ENCODE results near the gene CFL1. TPM values are rescaled to one million over a fixed set of nuclear protein-coding genes. Genes with fewer than 3 reads are reported as not detected.

The CFL1 gene
- total RNA-seq, 1 experiment from 2014 or later: 1,911 TPM

DNA sequence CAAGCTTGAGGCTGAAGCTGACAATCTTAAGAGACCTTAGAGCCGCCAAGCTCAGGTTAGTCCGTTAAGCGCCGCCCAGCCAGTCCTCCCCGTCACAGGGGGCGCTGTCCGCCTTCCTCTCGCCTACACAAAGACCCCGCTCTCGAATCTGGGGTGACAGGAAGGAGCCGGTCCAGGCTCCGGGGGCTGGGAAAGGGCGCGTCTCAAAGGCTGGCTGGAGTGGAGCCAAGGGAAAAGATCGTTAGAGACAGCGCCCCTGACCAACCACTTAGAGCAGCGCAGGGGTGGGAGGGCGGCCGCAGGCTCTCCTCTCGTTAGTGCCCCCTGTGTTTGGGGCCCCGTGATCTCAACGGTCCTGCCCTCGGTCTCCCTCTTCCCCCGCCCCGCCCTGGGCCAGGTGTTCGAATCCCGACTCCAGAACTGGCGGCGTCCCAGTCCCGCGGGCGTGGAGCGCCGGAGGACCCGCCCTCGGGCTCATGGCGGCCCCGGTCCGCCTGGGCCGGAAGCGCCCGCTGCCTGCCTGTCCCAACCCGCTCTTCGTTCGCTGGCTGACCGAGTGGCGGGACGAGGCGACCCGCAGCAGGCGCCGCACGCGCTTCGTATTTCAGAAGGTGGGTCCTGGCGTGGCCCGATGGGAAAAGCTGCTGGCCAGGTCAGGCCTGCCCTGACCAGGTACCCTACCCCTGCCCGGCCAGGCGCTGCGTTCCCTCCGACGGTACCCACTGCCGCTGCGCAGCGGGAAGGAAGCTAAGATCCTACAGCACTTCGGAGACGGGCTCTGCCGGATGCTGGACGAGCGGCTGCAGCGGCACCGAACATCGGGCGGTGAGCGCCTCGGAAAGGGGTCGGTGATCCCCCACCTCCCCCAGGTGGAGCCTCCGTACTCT is 2.5 kb upstream of the CFL1 start, which contains the start of gene MUS81:
Gene MUS81, plus strand, starts transcription at position 156 of the 887 bp plus-strand sequence. Its CDS starts 321 bp downstream, at position 477.
- CTCF ChIA-PET: interaction anchor here (0.8 to 3.3 kb wide), 7 partner anchors 8 to 42 kb away, joined by 3 to 22 read pairs (median 4); partner anchors contain the start of genes CCDC85B and FIBP
- ATAC-seq (peak; percentile 67), DNase-seq (ENCODE audit: low read depth, low spot score) (peak; percentile 94)
- BruUV-seq (replicated peaks): no TSS peak
- Histone ChIP-seq H3K27ac (ENCODE audit: low read length) (peak within 1 kb of the TSS; percentile 98), H3K27me3 (ENCODE audit: control insufficient read depth, insufficient read depth, low read length) (no peaks in the 10 kb centered on the region), H3K4me1 (ENCODE audit: control insufficient read depth, insufficient read depth, low read length) (peaks cover 33% of the 10 kb centered on the region), H3K4me3 (ENCODE audit: low read depth in 2 of 2, low read length in 2 of 2) (peak within 1 kb of the TSS; percentile 85 to 99), H3K9me3 (ENCODE audit: control insufficient read depth, insufficient read depth, low read depth, low read length) (no peaks in the 10 kb centered on the region), H3K36me3 (ENCODE audit: control insufficient read depth, insufficient read depth, low read length) (peaks cover 13% of the 10 kb centered on the region)
- TF ChIP-seq SIN3A (IDR thresholded peaks at IDR 0.05; ENCODE audit: borderline replicate concordance, insufficient read depth, low read depth, low read length) (peak; percentile 89; the same call in 1 of the 2 replicates), POLR2AphosphoS5 (IDR thresholded peaks at IDR 0.05; ENCODE audit: low read depth, low read length) (peak; percentile 85; the same call in 1 of the 2 replicates), REST (IDR thresholded peaks at IDR 0.05; ENCODE audit: insufficient read depth in 1 of 2, low read depth in 2 of 2, low read length in 1 of 2) (peak in 1 of 2 experiments; percentile 26; a peak in 1 of 4 replicates), TCF7L2 (IDR thresholded peaks at IDR 0.05; ENCODE audit: low read depth, low read length) (peak; percentile 69; the same call in 1 of the 2 replicates)
- TF ChIP-seq, protein P1, sequence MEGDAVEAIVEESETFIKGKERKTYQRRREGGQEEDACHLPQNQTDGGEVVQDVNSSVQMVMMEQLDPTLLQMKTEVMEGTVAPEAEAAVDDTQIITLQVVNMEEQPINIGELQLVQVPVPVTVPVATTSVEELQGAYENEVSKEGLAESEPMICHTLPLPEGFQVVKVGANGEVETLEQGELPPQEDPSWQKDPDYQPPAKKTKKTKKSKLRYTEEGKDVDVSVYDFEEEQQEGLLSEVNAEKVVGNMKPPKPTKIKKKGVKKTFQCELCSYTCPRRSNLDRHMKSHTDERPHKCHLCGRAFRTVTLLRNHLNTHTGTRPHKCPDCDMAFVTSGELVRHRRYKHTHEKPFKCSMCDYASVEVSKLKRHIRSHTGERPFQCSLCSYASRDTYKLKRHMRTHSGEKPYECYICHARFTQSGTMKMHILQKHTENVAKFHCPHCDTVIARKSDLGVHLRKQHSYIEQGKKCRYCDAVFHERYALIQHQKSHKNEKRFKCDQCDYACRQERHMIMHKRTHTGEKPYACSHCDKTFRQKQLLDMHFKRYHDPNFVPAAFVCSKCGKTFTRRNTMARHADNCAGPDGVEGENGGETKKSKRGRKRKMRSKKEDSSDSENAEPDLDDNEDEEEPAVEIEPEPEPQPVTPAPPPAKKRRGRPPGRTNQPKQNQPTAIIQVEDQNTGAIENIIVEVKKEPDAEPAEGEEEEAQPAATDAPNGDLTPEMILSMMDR (IDR thresholded peaks at IDR 0.05): peak; percentile 97; the same call in 1 of the 2 replicates
- in situ Hi-C loops (cut with HindIII; ENCODE audit: low pct_unique_long_range_greater_than_20kb, low sequenced_read_pairs): no loop called here
- intact Hi-C loops (cut with micrococcal nuclease; ENCODE audit: unreplicated experiment): no loop called here
- POLR2A ChIA-PET: interaction anchor here (0.6 to 1.9 kb wide), 10 partner anchors 9 to 192 kb away, joined by 3 to 10 read pairs (median 4); partner anchors contain the start of genes CCDC85B, FIBP, KAT5 and SF3B2

- H3K27ac ChIP-seq (ENCODE audit: low read length): peak overlapping the region; percentile 98
- H3K9me3 ChIP-seq (ENCODE audit: control insufficient read depth, insufficient read depth, low read depth, low read length): no peaks in the 10 kb centered on the region
- intact Hi-C loops (cut with micrococcal nuclease; ENCODE audit: unreplicated experiment): loop anchor here (10.0 kb wide), 1 partner anchor 305 kb away; the partner anchor contains the start of gene LTBP3
- ChIA-PET POLR2A (interaction anchor here (0.6 to 1.9 kb wide), 13 partner anchors 8 to 292 kb away, joined by 3 to 10 read pairs (median 4); partner anchors contain the start of genes CCDC85B, FIBP, KAT5 and SF3B2), CTCF (interaction anchor here (0.8 to 3.3 kb wide), 7 partner anchors 9 to 42 kb away, joined by 3 to 22 read pairs (median 4); partner anchors contain the start of genes CCDC85B and FIBP)
- H3K4me1 ChIP-seq (ENCODE audit: control insufficient read depth, insufficient read depth, low read length): peaks cover 40% of the 10 kb centered on the region
- peak overlapping the region; percentile 85 to 99 for H3K4me3 ChIP-seq (ENCODE audit: low read depth in 2 of 2, low read length in 2 of 2)
- no TSS peak for BruUV-seq (replicated peaks)
- no peak for DNase-seq (ENCODE audit: low read depth, low spot score)
- H3K27me3 ChIP-seq (ENCODE audit: control insufficient read depth, insufficient read depth, low read length): no peaks in the 10 kb centered on the region
- in situ Hi-C loops (cut with HindIII; ENCODE audit: low pct_unique_long_range_greater_than_20kb, low sequenced_read_pairs): no loop called here
- peaks cover 20% of the 10 kb centered on the region for H3K36me3 ChIP-seq (ENCODE audit: control insufficient read depth, insufficient read depth, low read length)
- ATAC-seq: peak; percentile 7
- TF ChIP-seq POLR2AphosphoS5 (IDR thresholded peaks at IDR 0.05; ENCODE audit: low read depth, low read length): 0 out of 2 replicates have a peak, but pooled peaks have one; percentile 8
- TF ChIP-seq, protein P1 (IDR thresholded peaks at IDR 0.05): no peak
- no peak for TF ChIP-seq REST (IDR thresholded peaks at IDR 0.05; ENCODE audit: insufficient read depth in 1 of 2, low read depth in 2 of 2, low read length in 1 of 2)
- TF ChIP-seq TCF7L2 (IDR thresholded peaks at IDR 0.05; ENCODE audit: low read depth, low read length): no peak
Observed at GRCh38 chr11:65859812-65860277, 1.9 kb upstream of the CFL1 start.

Data from Panc1 (cell line).